AG09319 (cell line): ENCODE data around the gene CD33.
"Not testable (repeated sequence)": the region's sequence is repeated elsewhere in the genome, so short reads cannot be mapped to it uniquely, and the experiment has no call there.

Experiments
- DNase-seq: peaks from one replicate; pipeline ENCODE4 v3.0.0-alpha.2; 2010; ENCODE audit warnings: low read depth; ENCODE audit errors: extremely low read depth
- CTCF ChIP-seq: IDR thresholded peaks from 2 replicates; pipeline ENCODE4 v1.5.1; 2011; ENCODE audit warnings: low read depth, mild to moderate bottlenecking, inconsistent platforms, low read length, moderate library complexity

Gene CD33

GRCh38 chr19:51224898-51225393 lies at the start of gene CD33:
Gene CD33, plus strand, starts transcription at chr19:51225080. Its CDS starts 39 bp downstream, at chr19:51225119.
- DNase-seq, result not testable (repeated sequence)

- DNase-seq, result no peak
- no peak for TF ChIP-seq CTCF
Observed at GRCh38 chr19:51179256-51179655, 45.6 kb upstream of the CD33 start.

GRCh38 chr19:51181377-51181912 lies 43.4 kb upstream of the CD33 start:
- TF ChIP-seq CTCF, result no peak
- no peak for DNase-seq

- no peak for TF ChIP-seq CTCF
- no peak for DNase-seq
Observed at GRCh38 chr19:51181913-51182419, 42.9 kb upstream of the CD33 start.

- no peak for DNase-seq
- no peak for TF ChIP-seq CTCF
Observed at GRCh38 chr19:51183629-51184028, 41.3 kb upstream of the CD33 start.

- DNase-seq, result no peak
- TF ChIP-seq CTCF, result no peak
Observed at GRCh38 chr19:51185069-51185867, 39.6 kb upstream of the CD33 start.

- no peak for TF ChIP-seq CTCF
- DNase-seq, result no peak
Observed at GRCh38 chr19:51185868-51186215, 39.0 kb upstream of the CD33 start.
